Fibroblast of skin of back (primary cell): ENCODE results near the gene IKZF3.
A peak's percentile ranks its signal among the peaks of the same experiment; 100 is the strongest.
"Not testable (repeated sequence)": the region's sequence is repeated elsewhere in the genome, so short reads cannot be mapped to it uniquely, and the experiment has no call there.

Experiments
- DNase-seq: peaks from one replicate; pipeline ENCODE4 v3.0.0-alpha.2; 2013

The IKZF3 gene

DNA sequence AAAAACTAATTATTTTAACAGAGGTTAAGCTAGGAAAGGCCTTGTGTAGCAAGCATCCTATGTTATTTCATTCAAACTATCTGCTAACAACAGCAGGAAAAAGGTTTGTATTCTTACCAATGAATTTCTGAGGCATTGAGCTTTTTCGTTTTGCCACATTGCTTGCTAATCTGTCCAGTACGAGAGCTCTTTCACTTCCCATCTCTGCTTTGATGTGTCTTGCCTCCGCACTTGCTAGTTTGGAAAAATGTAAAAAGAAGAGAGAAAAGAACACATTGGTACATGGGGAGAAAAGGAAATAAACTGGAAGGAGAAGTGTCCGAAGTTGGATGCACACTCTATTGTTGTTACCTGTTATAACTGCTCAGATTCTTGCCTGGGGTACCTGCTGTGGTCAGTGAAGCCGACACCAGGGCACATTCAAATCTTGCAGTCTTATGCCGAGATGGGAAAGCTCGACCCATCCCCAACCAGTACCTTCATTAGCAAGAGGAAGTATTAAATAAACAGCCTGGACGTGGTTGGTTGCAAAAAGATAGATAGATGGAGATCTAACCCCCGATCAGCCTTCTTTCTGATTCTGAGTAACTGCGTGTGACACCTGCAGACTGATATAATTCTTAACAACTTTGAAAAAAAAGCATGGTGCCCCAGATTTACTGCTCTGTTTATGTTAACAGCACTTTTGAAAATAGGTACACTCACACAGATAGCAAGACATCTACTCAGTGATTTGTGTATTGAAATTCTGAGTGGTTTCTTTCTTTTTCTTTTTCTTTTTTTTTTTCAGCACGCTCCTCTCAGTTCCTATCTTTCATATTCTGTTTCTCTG lies 86.4 kb downstream of the IKZF3 start:
- DNase-seq: no peak

DNA sequence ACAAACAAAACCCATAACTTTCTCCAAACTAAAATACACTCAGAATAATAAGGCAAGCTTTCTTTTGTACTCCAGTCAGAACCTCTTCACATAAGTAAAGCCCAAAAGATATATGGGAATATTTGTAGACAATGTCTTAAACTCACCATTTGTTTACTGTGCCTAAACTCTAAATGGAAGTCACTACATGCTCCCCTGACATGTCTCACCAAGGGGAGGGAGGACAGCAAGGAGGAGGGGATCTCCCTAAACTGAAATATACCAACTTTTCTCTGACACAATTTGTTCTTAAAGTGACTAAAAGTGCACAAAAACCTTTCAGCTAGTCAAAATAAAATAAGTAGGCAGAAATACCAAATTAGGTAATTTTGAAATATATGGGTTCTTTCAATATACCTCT lies 87.9 kb downstream of the IKZF3 start:
- no peak for DNase-seq

DNA sequence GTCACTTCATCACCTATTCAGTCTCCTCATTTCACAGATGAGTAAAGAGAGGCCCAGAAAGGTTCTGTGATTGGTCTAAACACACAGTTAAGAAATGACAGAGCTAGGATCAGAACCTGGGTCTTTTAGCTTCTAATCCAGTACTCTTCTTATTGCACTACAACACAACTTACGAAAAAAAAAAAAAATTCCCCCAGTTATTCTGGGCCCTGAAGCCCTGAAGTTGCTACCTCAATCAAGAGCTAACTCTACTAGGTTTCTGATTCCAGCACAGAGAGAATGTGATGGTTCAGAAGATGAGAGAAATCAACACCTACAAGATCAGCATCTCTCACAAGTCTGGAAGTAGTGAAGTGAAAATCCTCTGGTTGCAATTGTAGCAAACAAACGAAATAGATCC lies 89.1 kb downstream of the IKZF3 start:
- DNase-seq: no peak

DNA sequence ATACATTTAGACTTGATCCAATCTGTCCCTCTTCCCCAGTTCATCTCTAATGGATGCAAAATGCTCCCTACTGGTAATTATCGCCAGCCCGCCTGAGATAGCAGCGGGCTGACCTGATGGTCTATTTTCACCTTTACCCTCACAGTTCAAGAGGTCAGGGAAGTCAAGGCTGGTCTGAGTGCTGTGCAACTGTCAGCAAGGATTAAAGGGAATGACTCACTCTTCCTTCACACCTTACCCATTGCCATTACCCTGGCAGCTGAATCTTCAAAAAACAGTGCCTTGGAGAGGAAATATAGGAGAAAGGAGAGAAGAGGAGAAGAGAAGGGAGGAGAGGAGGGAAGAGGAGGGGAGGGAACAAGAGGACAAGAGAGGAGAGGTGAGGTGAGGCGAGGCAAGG lies 90.1 kb downstream of the IKZF3 start:
- no peak for DNase-seq

DNA sequence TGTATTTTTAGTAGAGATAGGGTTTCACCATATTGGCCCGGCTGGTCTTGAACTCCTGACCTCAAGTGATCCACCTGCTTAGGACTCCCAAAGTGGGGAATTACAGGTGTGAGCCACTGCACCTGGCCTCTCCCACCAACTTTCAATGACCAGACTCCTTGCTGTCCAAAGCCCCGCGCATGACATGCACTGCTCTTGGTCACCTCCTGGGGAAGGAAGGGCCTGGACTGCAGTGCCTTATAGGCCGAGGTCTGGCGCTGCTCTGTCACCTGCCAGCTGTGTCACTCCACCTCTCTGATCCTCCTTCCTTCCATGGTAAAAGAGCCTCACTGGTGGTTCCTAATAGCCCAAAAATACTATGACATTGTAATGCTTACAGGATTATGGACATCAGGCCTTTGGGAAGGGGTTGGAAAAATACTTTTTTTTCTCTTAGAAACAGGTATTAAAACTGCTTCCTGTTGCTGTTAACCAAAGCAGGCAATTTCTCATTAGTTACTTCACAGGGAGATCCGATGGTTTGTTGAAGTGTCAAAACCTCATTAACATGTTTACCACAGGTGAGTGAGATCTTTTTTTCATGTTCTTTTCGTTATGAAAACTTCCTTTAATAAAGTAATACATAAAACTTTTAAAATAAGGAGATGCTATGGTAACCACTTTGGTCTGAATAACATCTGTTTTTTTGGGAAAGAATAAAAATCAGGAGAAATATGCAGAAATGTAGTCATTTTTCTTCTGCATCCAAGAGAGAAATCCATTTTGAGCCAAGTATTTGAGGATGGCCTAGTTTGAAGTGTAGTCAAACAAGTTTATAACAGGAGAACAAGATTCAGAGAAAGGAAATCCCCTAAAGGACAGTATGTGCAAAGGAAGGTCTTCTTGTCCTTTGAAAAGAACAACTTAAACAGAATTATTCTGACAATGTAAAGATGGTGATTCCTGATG lies 90.9 kb downstream of the IKZF3 start:
- DNase-seq: no peak

DNA sequence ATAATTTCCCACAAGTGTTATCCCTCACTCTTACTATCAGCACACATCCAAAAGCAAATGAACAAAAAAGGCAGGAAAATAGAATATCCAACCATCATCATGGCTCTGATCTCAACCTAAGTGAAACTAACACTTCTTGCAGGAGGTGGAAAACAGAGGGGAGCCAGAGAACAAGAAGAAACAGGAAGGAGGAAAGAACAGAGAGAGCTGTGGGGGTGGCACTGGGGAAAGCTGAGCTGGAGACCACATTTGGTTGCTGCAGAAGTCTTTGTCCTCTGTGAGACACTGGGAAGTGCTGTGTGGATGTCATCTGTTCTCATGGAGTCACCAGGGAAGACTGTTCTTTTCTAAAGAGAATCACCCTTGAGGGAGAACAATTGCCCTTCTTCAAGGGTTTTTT lies 91.7 kb downstream of the IKZF3 start:
- DNase-seq: no peak

DNA sequence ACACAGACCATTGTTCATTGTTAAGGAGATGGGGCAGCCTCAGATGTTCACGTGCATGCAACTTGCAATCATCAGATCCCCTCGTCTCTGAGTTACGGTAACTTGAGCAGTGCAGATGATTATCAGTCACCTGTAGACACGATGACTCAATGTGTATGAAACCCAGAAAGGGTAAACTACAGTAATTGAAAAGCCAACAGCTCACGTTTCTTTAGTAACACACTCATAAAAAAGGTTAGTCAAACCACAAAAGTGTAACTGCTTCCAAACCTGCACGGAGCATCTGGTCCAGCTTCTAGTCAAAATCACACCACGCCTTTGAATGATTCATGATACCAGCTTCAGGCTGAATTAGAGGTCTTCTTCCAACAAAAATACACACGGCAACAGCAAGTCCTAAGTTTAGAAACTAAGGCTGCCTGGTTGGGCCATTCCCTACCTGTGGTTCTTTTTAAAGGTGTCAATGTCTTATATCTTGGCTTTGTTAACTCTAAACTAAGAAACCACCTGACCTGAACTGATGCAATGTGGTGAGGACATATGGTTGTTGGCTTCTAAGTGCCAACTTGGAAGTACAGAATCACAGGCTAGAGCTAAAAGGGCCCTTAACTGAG lies 94.0 kb downstream of the IKZF3 start:
- DNase-seq: no peak

DNA sequence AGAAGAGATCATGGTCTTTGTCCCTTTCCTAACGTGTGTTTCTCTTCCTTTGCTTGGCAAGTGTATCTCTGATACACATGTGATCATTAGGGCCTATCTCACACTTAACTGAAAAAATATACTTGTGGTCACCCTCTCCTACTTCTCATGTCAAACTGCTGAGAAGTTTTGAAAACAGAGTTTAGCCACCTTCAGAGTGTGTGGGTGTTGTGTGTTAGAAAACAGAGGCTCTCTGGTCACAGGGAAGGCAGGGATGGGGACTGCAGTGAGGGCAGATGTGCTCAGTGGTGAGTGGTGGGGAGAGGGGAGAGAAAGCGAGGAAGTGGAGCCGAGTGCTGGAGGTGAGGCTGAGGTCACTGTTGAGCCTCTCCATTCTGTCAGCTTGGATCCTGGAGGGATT lies 97.0 kb downstream of the IKZF3 start:
- DNase-seq: no peak

DNA sequence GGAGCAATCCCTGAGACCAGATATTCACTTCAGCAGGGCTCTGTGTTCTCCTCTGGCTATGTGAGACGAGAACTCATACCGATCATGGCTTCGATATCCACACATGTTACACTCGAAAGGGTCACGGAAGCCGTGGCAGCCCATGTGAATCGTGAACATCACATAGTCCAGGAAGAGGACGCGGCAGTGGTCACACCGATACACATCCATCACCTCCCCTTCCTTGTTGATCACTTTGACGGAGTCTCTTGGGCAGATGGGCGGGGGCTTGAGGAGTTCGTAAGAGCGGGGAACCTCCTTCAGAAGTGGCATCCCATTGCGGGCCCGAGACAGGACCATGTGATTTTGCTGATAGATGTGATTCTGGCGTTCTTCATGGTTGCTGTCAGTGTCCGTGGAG lies 98.3 kb downstream of the IKZF3 start:
- DNase-seq: no peak

DNA sequence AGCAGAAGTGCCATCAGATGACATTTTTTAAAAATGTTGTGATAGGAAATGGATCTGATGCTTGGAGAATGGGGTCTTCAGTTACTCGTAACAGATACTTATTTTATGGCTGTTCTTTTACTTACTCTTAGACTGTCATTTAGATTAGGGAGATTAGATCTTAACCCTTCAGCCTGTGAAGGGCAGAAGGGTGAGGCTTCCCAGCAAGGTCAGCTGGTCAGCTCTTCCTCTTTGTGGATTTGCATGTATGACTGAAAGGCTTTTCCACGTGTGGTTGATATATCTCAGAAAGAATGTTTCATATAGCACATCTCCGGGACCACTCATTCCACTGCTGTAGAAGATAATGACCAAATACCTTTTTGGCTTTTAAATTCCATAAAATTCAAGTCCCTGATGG lies 98.9 kb downstream of the IKZF3 start:
- DNase-seq: no peak

DNA sequence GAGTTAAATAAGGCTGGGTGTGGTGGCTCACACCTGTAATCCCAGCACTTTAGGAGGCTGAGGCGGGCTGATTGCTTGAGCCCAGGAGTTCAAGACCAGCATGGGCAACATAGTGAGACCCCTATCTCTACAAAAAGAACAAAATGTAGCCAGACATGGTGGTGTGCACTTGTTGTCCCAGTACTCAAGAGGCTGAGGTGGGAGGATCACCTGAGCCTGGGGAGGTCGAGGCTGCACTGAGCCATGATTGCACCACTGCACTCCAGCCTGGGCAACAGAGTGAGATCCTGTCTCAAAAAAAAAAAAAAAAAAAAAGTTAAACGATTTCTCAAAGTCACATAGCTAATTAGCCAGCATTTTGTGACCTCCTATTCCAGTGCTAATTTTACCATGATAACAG lies 99.9 kb downstream of the IKZF3 start:
- not testable (repeated sequence) for DNase-seq

DNA sequence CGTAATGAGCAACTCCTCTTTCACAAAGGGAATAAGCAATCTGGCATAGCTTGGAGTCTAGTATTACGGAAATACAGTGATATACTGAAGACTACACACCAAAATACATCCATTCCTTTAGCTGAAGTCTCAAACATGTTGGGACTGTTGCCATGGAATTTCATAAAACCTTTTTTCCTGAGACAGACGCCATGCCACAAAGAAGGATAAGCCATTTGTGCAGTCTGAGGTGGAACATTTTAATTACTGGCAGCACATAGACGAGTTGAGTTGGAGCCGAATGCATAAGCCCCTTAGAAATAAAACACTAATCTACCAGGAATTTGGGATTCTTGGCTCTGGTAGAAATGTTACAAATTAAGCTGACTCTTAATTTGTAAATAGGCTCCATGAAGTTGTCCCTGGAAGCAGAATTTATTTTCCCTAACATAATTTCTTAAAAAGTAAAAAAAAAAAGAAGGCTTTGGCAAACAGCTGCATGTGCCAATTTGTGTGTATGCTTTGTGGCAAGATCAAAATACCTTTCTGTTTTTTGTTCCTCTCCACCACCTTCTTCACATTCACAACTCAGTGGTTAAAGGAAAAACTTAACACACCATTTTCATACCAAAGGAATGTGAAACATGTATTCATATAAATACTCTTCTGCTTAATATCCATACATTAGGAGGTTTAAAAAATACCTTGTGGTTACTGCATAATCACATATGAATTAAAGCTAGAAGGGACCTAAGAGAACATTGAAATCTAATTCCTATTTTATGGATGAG lies 100.9 kb downstream of the IKZF3 start:
- peak; percentile 78 for DNase-seq

DNA sequence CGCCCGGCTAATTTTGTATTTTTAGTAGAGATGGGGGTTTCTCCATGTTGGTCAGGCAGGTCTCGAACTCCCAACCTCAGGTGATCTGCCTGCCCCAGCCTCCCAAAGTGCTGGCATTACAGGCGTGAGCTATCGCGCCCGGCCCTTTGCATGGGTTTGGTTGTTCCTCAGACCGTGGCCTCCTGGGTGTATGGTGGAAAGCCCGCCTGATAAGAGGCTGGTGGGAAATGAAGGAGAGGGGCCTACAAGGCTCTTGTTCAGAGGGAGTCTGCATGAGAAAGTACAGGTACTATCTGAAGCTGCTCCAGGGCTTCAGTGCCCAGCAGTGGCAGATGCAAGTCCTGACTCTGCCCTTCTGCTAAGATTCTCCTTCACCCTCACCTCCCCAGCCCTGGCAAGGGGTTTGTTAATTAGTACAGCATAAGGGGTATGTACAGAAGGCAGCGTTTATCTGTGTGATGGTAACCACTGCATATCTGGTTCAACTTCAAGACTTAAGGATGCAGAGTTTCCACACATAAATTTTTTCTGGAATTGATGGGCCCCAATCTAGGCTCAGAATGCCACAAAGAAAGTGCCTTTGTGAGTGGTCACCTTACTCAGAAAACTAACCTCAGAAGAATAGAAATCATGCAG lies 102.1 kb downstream of the IKZF3 start:
- peak; percentile 29 for DNase-seq

DNA sequence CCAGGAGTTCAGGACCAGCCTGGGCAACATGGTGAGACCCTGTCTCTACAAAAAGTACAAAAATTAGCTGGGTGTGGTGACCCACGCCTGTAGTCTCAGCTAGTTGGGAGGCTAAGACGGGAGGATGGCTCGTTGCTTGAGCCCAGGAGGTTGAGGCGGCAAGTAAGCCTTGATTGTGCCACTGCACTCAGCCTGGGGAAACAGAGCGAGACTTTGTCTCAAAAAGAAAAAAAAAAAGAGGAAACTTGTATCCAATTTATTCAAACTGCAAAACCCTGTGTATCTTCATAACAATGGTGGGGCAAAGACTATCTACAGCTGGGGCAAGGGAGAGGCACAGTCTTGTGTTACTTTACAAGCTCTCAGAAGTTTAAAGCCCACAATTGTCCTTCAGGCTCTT lies 104.9 kb downstream of the IKZF3 start:
- DNase-seq: no peak

DNA sequence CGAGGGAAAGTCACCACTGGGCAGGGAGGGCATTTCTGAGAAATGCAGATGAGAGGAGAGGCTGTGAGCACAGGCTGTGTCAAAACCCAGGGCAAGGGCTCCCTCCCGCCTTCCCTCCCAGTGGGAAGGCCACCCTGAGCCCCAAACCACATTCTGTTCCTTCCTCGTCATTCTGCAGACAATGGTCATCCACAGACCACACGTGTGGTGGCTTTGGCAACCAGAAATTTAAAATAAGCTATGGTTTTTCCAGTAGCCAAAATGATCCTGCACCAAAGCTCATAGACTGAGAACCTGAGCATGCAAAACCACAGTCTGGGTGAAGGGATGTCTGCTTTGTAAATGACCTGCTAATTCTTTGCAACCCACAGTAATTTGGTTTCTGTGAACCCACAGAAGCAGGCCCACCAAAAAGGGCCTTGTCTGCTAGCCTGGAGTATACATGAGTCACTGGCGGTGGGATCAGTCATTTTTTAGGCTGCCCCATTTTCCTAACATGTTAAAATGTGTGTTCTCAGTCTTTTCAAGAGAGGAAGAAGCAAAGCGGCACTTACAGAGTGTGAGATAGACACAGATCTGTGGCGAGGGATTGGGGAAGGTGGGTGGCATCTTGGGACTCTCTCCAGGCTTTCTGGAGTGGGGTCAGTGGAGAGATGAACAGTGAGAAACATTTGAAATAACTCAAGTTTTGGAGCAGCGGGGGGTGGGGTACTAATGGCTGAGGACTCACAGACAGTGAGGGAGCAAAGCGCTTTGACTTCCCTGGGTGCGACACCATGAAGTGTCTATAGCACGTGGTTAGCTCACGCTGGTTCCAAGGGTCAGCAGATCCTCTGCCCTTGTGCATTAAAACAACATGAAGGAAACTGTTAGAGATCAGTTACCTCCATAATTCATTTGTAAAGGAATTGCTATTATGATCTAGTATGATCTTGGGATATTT lies 105.9 kb downstream of the IKZF3 start:
- DNase-seq: peak; percentile 27

DNA sequence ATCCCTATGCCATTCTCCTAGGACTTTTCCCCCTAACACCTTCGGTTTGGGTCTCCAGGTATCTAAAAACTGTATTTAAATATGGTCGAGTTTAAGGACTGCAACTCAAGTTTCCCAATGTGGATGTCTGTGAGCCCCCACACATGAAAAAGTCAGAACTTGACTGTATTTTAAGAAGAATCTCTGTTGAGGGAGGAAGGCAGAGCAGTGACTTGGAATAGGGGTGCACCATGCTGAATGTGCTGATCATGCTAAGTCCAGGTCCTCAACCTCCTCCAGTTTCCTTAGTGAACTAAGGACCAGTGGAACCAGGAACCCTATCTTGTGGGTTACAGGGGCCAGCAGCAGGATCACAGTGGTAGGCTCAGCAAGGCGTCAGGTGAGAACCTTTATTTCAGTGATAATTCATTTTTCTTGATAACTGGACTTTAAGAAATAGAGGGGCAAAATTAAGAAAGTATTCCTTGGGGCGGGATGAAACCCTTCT lies 106.9 kb downstream of the IKZF3 start:
- DNase-seq: no peak

DNA sequence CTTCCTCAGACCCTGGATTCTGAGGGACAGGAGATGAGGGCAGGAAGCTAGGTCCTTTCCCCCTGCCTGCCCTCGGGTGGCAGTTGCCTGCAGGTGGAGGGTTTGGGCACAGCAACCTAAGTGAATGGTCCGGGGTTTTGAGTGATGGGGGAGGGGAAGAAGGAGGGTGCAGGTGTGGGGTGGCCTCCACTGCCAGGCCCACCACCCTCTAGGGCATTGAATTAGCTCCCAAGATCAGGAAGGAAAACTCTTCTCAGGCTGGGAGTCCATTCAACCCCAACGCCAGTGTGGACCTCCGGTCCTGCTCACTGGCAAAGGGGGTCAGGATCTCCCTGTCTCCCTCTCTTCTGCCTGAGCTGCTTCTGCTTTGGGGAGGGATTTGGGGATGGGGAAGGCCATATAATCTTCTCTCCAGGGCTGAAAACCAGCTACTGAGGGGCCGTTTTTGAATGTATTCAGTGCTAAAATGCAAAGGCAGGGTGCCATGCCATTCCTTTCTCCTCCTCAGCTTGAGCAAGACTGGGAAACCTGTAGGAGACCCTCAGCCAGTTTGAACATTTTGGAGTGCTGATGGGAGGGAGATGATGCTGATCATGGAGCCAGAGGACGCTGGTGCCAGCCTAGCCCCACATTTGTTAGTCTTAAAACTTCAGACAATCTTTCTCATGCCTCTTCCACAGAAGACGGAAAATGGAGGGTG lies 107.6 kb downstream of the IKZF3 start:
- no peak for DNase-seq

DNA sequence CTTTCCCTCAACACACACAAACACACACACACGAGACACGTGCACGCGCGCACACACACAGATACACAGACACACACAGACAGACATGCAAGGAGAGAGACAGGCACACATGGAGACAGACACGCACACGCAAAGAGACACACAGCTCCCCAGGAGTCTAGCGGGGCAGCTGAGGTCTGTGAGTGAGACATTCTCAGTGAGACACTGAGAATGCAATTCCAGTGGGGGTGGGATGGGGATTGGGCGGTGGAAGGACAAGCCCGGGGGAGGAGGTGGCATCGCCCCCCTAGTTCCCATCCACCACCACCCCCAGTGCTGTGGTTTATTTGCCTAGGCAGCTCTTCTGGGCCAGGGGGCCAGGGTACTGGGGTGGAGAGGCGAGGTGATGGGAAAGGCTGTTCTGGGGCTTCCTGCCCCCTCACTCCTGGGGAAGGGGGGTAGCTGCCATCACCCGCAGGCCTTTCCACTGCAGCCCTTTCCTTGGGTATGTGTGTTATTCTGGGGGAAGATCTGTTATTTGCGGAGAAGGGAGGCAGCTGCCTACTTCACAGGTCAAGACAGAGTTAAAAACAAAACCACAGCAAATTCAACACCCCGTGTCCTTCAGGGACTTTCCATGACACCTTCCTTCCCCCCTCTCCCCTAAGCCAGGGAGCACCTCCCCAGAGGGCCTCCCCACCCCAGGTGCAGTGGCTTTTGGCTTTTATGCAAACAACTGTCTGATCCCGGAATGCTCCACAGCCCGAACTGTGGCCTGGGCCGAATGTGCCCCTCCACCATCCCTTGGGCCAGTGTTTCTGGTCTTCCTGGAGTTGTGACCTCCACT lies 108.3 kb downstream of the IKZF3 start:
- peak; percentile 57 for DNase-seq

DNA sequence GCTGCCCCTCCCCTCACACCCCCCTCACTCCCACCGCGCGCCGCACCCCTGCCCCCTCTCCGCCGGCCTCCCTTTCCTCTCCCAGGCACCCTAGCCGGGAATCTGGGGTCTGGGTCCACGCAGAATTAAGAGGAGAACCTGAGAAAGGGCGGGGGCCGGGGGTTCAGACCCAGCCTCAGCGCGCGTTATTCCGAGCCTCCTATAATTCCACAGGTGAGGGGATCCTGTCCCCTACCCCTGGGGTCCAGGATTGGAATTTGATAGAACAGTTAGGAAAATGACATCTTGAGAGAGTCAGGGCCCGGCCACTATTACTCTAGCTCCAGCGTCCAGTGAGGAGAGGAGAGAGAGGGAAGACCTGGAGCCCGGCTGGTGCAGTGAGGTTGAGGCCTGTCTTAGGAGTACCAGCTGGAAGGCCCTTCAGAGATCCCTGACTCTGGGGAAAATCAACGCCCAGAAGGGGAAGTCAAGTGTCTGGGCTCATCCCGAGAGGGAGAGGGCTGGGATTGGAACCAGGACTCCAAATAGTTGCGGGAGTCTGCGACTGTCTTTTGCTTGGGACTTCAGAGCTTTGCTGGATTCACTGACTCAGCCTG lies 109.1 kb downstream of the IKZF3 start:
- DNase-seq: no peak
